Hematopoietic multipotent progenitor cell (in vitro differentiated cells): Measurements from ENCODE around the gene PEX11G. TPM values are rescaled to one million over a fixed set of nuclear protein-coding genes. Genes with fewer than 3 reads are reported as not detected.

ENCODE experiments used
- DNase-seq, 3 donors: peaks; one replicate each; pipeline ENCODE4 v3.0.0-alpha.2; 2011 to 2015; ENCODE audit warnings: low read depth in 2 of 3, low spot score in 2 of 3
- total RNA-seq: library from RNA; depleted of rRNA; stranded (reverse); fragments of >200 nt; gene quantifications from one replicate; pipeline ENCODE4 v1.2.3, GENCODE V29; 2012

PEX11G gene
- total RNA-seq, 1 donor: 4.8 TPM

DNA sequence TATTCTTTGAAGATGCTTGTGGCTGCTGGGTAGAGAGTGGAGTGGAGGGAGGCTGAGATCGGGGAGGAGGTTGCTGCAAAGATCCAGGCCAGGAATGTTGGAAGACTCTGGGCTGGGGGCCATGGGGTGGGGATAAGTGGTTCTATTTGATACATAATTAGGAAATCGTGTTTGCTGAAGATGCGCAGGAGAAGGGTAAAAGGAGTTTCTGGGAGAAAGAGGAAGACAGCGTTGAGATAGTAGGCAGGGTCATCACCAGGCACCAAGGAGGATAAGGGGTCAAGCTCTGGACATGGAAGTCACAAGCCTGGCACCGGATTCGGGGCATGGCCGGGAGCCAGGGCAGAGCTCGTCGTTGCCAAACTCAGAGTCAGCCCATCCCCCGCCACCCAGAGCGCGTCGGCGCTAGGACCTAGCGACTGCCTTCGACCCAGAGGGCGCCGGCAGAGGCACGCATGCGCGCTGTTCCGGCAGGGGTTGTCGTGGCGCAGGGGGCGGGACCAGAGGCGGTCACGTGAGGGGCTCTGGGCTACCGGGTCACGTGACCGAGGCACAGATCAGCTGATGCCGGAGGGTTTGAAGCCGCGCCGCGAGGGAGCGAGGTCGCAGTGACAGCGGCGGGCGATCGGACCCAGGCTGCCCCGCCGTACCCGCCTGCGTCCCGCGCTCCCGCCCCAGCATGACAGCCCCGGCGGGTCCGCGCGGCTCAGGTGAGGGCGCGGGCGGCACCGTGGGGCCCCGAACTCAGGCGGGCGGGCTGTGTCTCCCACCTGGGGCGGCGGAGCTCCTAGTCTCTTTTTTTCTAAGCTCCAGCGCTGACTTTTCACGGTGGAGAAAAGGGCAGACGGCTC is 33.5 kb upstream of the PEX11G start, which contains the start of gene MCOLN1:
TSS of gene MCOLN1 (plus strand) at position 553 of the 851 bp plus-strand sequence. CDS start at position 680, 127 bp downstream.
- DNase-seq: peak; percentile 97 to 98 (median 98)

GRCh38 chr19:7521551-7522071 is 32.8 kb upstream of the PEX11G start:
- DNase-seq: no peak

DNA sequence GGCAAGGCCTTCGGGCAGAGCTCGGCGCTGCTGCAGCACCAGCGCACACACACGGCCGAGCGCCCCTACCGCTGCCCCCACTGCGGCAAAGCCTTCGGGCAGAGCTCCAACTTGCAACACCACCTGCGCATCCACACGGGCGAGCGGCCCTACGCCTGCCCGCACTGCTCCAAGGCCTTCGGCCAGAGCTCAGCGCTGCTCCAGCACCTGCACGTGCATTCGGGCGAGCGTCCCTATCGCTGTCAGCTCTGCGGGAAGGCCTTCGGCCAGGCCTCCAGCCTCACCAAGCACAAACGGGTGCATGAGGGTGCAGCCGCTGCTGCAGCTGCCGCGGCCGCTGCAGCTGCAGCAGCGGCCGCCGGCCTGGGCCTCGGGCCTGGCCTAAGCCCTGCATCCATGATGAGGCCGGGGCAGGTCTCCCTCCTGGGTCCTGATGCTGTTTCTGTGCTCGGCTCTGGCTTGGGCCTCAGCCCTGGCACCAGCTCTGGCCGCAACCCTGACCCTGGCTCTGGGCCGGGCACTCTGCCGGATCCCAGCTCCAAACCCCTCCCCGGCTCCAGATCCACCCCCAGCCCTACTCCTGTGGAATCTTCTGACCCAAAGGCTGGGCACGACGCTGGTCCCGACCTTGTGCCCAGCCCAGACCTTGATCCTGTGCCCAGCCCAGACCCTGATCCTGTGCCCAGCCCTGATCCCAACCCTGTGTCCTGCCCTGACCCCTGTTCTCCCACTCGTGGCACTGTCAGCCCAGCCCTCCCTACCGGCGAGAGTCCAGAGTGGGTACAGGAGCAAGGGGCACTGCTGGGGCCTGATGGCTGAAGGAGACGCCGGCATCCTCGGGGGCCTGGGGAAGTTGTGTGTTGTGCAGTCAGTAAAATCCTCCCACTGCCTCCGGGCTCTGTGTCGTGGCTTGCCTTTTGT is 31.6 kb upstream of the PEX11G start:
- DNase-seq: no peak

GRCh38 chr19:7519361-7520130 is 30.7 kb upstream of the PEX11G start:
- no peak for DNase-seq

- no peak for DNase-seq
These were observed 28.0 kb upstream of the PEX11G start for GRCh38 chr19:7516878-7517277.

DNA sequence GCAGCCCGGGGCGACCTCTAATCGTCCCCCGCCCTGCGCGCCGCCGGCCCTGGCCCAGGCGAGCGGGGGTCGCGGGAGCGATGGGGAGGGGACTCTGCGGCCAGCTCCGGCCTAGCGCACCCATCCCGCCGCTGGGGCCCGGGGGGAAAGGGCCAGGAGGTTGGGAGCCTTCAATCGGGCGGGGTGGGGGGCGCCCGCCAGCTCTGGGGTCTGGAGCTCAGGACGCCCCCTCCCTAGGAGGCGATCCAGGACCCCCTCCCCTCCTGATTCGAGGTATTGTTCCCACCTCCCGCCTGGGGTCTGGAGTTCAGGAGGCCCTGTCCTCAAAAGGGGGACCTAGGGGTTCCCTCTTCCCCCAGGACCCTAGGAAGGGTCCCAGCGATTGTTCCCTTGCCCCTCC is 27.5 kb upstream of the PEX11G start:
- no peak for DNase-seq

GRCh38 chr19:7515645-7516151 is 26.9 kb upstream of the PEX11G start, which contains the start of gene ZNF358:
ZNF358 (plus strand) TSS chr19:7516103; CDS start chr19:7519243, 3,140 bp downstream.
- peak in 1 of 3 donors; percentile 56 for DNase-seq

GRCh38 chr19:7515110-7515644 is 26.3 kb upstream of the PEX11G start:
- DNase-seq: no peak

DNA sequence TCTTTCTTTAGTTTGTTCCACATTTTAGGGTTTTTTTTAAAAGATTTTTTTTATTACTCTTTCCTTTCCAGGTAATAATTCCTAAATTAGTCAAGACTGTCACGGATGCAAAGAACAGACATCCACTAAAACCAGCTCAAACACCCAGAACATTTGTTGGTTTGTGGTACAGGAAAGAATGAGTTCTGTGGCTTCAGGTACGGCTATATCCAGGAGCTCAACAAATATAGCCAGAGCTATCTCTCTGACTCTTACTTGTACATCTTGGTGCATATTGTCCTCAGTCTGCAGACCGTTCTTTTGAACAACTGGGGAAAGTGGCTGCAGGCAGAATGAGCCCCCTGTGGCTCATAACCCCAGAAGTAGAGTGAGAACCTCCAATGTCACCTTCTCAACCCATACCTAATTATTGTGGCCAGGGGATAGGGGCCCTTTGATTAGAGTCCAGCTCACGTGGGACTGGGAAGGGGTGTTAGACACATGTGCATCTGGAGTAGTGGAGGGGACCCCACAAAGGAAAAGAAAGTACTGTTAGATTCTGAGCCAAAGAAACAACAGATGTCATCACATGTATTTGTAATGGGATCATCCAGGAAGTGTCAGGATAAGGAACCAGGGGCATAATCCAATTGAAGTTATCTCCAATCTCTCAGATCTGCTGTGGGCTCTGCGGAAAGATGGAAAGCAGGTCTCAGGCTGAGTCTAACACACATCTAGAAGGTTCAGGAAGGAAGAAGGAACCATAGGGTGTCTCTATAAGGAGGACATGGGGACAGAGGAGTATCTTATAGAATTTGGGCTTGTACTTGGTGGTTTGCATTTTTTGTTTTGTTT is 25.2 kb upstream of the PEX11G start:
- no peak for DNase-seq

DNA sequence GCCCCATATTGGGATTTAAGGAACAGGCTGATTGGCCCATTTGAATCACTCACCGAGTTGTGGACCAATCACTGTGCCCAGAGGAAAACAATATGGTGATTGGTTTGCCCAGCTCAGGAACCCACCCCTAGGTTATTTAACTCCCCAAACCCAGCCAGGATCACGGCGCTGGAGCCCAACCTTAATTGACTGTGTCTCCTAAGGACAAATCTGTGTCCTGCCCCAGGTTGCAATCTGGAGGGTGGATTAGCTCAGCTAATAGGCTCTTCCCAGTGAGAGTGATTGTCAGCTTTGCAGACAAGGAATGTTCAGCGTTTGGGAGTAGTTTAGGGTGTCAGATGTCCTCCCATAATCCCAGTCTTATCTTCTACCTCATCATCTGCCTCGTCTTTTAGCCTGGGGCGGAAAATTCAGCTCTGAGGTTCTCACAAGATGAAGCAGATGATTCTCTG is 23.6 kb upstream of the PEX11G start:
- no peak for DNase-seq

DNA sequence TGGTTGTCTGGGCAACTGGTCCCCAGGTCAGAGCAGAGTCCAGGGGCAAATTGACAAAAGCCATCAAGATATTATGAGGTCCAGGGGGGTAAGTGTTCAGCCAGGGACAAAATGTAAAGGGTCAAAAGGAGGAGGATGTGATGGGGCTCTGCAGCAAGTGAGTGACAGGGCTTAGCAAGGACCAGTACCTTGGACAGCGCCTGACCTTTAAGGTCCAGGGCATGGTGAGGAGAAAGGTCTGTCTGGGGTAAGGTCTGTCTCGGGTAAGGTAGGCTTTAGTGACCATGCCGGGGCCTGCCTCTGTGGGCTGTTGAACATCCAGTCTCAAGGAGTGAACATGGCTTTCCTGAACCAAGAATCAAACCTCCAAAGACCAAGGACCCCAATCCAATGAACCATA is 20.8 kb upstream of the PEX11G start:
- no peak for DNase-seq

GRCh38 chr19:7507884-7508283 is 19.0 kb upstream of the PEX11G start:
- DNase-seq: peak in 2 of 3 donors; percentile 39 to 51

GRCh38 chr19:7506385-7507328 is 17.8 kb upstream of the PEX11G start:
- DNase-seq: peak in 2 of 3 donors; percentile 71 to 81

GRCh38 chr19:7505682-7506384 is 17.0 kb upstream of the PEX11G start:
- peak in 2 of 3 donors; percentile 39 to 57 for DNase-seq

GRCh38 chr19:7505288-7505681 is 16.4 kb upstream of the PEX11G start:
- no peak for DNase-seq

DNA sequence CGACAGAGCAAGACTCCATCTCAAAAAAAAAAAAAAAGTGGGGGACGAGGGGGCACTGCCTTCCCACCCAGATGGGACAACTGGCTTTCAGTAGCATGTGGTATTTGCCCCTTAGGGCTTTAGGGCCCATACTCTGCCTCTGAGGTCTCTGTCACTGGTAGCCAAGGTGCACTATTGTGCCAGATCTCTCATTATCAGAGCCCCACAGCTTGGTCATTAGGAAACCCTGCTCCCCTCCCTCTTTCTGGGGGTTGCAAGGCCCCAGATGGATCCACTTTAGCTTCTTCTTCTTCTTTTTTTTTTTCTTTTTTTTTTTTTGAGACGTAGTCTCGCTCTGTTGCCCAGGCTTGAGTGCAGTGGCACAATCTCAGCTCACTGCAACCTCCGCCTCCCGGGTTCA is 15.8 kb upstream of the PEX11G start:
- DNase-seq: peak in 2 of 3 donors; percentile 67 to 85

DNA sequence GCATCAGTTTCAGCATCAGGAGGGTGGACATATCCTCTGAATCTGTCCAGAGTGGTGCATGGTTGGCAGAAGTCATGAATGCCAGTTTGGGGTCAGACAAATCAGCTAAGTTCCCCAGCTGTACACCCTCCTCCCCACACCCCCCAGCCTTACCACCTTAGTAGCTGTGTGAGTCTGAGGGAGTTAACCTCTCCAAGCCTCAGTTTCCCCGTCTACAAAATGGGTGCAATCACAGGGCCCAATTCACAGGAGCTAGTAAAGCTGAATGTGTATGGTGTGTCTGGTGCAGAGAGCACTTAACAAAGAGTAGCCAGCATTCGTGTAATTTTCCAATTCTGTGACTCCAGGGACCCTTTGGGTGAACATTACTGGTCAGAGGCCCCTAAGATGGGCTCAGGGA is 13.7 kb upstream of the PEX11G start:
- no peak for DNase-seq
